ENCODE data around the gene NPLOC4.
"Not testable (repeated sequence)": the region's sequence is repeated elsewhere in the genome, so short reads cannot be mapped to it uniquely, and the experiment has no call there.

GRCh38 chr17:81531013-81531412 is 105.9 kb downstream of the NPLOC4 start:
- not testable (repeated sequence) for TF ChIP-seq SP1 (IDR thresholded peaks at IDR 0.05); CTCF (IDR thresholded peaks at IDR 0.05; ENCODE audit: low read depth, low read length, missing input control); HNF4A (conservative IDR thresholded peaks at IDR 0.05); REST (IDR thresholded peaks at IDR 0.05); HNF4G (IDR thresholded peaks at IDR 0.05); ATF3 (IDR thresholded peaks at IDR 0.05); JUND (IDR thresholded peaks at IDR 0.05); EGR1 (IDR thresholded peaks at IDR 0.05; ENCODE audit: low read depth in 2 of 2); ZBTB33 (IDR thresholded peaks at IDR 0.05); RAD21 (IDR thresholded peaks at IDR 0.05); YY1 (IDR thresholded peaks at IDR 0.05); MAX (IDR thresholded peaks at IDR 0.05)
